NCI-H2171 treated with DMSO at 0.1 percent for 48 hours (cell line): ENCODE measurements around the gene GAL3ST3.
A peak's percentile ranks its signal among the peaks of the same experiment; 100 is the strongest.
"Not testable (repeated sequence)": the region's sequence is repeated elsewhere in the genome, so short reads cannot be mapped to it uniquely, and the experiment has no call there.

Experiments
- DNase-seq: peaks from one replicate; lab custom pipeline; 2025; lab: John Stamatoyannopoulos, UW

Gene GAL3ST3, protein sequence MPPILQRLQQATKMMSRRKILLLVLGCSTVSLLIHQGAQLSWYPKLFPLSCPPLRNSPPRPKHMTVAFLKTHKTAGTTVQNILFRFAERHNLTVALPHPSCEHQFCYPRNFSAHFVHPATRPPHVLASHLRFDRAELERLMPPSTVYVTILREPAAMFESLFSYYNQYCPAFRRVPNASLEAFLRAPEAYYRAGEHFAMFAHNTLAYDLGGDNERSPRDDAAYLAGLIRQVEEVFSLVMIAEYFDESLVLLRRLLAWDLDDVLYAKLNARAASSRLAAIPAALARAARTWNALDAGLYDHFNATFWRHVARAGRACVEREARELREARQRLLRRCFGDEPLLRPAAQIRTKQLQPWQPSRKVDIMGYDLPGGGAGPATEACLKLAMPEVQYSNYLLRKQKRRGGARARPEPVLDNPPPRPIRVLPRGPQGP

DNA sequence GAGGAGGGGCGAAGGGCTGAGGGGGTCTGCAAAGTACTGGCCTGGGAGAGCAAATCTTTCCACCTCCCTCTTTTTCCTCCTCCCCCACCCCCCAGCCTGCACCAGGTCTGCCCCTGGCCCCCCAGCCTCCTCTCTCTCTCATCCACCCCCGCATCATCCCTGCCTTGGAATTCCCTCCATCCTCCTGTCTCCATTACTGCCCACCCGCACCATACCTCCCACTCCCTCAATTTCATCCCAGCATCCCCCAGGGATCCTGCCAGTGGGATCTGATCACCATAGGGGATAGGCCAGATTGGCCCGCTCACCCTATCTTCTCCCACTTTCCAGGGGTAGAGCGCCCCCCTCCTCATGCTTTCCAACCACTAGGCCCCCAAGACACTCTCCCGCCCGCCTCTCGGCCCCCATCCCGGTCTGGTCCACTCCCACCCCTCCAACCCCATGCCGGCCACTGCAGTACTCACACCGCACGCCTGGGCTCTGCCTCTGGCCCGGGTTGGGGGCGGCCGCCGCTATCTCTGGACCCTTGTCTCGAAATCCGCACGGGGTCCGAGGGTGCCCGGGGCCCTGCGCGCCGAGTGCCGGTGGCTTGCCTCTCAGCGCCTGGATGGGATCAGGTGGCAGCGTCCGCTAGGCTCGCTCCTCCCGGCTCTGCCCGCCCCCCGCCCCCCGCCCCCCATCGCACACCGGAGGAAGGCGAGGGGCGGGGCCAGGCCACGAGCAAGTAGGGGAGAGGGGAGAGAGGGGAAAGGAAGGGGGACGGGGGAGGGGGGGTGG, at the start of gene GAL3ST3:
GAL3ST3 (minus strand) TSS at position 615 of the 777 bp plus-strand sequence. CDS start 3,746 bp downstream, outside the sequence.
- DNase-seq: no peak

DNA sequence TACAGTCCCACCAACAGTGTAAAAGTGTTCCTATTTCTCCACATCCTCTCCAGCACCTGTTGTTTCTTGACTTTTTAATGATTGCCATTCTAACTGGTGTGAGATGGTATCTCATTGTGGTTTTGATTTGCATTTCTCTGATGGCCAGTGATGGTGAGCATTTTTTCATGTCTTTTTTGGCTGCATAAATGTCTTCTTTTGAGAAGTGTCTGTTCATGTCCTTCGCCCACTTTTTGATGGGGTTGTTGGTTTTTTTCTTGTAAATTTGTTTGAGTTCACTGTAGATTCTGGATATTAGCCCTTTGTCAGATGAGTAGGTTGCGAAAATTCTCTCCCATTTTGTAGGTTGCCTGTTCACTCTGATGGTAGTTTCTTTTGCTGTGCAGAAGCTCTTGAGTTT, 43.2 kb upstream of the GAL3ST3 start:
- not testable (repeated sequence) for DNase-seq

DNA sequence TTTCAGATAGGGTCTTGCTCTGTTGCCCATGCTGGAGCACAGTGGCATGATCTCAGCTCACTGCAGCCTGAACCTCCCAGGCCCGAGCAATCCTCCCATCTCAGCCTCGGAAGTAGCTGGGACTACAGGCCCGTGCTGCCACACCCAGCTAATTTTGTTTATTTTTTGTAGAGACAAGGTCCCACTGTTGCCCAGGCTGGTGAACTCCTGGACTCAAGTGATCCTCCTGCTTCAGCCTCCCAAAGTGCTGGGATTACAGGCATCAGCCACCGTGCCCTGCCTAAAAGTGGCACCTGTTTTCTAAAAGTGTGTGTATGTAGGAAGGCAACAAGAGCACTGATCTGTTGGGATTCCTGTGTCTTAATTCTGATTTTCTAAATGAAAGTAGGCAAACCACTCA, 41.3 kb upstream of the GAL3ST3 start:
- no peak for DNase-seq

DNA sequence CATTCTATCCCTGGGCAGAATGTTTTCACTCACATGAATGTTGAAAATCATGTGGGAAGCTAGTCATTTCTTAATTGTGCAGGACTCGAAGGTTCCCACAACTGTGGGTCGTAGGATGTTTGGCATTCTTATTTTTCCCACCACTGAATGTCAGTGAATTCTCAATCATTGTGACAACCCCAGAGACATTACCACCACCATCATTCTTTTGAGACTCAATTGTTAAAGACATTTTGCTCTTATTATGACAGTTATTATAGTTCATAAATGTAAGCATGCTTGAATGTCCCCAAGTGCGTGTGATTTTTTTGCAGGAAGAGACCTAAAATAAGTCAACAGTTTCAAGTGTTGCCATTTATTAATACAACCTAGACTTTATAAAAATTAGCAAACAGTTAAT, 40.1 kb upstream of the GAL3ST3 start:
- no peak for DNase-seq

DNA sequence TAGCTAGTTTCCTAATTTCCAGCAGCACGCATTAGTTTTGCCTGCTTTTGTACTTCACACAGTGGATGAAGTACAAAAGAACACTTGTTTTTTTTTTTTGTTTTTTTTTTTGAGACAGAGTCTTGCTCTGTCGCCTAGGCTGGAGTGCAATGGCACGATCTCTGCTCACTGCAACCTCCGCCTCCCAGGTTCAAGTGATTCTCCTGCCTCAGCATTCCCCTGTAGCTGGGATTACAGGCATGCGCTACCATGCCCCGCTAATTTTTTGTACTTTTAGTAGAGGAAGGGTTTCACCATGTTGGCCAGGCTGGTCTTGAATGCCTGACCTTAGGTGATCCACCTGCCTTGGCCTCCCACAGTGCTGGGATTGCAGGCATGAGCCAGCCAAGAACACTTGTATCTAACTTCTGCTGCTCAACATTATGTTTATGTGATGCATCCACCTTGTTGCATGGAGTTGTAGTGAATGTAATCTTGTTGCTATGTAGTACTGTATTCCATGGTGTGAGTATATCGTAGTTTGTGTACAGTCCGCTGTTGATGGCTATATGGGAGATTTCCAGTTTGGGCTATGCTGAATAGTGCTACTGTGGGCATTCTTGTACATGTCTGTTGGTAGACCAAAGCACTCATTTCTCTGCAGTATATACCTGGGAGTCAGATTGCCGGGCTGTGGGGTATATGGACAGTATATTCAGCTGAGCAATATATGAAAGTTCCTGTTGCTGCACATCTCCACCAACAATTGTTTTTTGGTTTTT, 38.4 kb upstream of the GAL3ST3 start:
- DNase-seq: no peak

DNA sequence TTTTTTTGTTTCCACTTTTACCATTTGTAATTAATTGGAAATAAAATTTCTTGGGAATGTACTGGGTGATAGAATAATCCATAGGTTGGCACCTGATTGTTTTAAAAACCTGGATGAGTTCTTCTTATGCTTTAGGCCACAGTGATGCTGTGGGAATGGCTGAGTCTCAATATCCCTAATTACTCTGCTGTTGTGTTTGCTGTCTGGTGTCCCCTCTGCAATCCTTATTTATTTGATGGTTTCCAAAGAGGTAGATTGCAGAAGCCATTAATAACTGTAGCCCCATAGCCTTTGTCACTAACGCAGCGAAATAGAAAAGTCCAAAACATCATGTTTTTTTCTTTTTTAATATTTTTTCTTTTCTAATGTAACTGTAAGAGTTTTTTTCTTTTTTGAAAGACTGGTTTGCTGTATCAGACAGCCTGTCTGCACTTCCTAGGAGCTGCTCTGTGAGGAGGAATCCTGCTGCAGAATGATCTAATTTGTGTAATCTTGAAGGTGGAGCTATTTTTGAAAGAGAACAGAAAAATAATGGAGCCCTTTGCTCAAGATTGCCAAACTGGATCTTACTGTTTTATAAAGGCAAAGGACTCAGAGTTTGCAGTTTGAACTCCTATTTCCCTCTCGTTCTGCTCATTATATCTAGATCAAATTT, 36.0 kb upstream of the GAL3ST3 start:
- DNase-seq: no peak

DNA sequence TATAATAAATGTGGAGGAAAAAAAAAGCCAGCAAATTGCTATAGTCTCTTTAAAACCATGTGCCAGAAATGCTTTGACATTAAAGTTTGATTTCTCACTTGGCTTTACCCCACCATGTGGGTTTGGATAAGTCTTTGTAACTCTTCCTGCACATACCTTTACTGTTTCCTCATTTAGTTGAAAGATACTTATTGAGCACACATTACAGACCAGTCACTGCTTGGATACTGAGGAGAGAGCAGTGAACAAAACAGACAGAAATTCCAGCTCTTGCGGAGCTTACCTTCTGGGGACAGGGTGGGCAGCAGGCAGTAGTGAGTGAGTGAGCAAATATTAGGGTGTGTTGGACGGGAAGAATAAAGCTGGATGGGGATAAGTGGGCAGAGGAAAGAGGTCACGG, 34.8 kb upstream of the GAL3ST3 start:
- no peak for DNase-seq

DNA sequence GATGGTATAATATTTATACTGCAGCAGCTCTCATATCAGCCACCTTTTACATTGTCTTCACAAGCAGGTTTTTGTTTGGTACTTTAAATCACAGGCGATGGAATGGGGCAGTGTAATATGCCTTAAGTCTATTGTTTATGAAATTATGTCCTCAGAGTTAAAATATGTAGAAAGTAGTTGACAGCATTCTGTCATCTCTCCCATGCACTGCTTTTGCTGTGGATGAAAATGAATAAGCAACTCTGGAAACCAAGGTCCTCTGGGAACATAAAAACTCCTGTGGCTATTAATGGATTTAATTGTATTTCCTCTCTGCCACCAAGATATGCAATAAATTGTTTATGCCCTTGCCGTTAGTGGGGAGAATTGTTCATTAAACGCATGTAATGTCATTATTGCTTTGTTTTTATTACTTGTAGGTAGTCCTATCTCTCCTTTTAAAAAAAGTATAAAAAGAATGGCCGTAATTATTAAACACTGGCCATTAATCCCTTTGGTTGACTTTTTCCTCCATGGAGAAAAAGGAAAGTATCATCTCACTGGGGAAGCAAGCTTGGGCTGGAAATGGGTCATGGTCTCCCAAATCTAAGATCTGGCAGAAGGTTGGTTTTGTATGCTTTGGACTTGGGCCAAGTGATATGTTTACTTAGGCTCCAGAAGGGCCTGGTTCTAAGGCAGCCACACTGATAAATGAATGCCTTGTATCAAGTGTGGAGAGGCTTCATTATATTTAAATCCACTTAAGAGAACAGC, 34.2 kb upstream of the GAL3ST3 start:
- DNase-seq: peak; percentile 91

DNA sequence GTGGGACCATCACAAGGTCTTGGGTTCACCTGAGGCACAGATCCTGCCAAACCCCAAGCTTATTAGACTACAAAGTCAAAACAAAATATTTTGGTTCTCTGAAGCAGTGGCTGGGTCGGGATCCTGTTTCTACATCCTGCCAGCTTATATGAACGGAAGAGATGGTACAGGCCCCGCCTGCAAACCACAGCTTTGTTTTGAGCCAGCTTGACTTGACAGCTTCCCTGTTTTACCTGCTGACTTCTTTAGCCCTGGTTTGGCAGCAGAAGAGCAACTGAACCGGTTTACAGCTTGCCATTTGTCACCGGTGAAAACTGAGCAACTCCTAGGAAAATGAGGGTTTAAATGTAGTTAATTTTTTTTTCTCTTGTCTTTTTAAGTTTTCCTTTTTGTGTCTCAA, 32.5 kb upstream of the GAL3ST3 start:
- DNase-seq: peak; percentile 81

DNA sequence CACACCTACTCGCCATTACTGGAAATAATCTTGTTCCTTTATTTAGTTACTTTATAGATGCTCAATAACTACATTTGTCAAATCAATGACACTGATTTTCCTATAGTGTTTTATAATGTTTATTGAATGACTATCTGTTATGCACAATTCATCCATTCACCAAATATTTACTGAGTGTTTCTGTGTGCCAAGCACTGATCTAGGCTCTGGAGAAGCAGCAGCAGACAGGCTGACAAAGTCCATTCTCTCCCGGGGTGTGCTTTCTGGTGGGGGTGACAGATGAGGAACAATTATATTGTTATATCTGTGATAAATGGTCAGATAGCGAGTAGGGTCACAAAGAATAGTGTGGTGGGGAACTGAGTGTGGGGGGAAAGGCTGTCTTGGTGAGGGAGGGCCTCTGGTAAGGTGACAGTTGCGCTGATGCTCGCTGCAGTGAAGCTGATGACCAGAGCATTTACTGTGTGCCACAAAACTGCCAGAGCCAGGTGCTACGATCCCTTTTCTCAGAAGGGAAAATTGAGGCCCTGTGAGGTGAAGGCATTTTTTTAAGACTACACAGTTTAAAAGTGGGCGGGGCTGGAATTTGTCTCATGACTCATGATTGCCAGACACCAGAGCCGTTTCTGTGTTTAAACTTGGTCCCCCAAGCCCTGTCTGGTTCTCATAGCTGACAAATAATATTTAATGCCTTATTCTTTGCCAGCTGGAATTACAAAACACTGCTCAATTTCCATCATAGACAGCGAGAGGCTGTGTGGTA, 31.3 kb upstream of the GAL3ST3 start:
- no peak for DNase-seq

DNA sequence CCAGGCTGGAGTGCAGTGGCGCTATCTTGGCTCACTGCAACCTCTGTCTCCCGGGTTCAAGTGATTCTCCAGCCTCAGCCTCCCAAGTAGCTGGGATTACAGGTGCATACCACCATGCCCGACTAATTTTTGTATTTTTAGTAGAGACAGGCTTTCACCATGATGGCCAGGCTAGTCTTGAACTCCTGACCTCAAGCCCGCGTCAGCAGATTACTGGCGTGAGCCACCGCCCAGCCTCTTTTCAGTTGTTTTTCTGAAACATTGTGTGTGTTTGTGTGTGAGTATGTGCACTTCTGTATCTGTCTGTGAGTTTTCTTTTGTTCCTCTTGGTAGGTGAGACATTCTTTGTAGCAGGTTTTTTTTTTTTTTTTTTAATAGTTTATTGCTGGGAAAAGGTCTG, 30.0 kb upstream of the GAL3ST3 start:
- DNase-seq: not testable (repeated sequence)

DNA sequence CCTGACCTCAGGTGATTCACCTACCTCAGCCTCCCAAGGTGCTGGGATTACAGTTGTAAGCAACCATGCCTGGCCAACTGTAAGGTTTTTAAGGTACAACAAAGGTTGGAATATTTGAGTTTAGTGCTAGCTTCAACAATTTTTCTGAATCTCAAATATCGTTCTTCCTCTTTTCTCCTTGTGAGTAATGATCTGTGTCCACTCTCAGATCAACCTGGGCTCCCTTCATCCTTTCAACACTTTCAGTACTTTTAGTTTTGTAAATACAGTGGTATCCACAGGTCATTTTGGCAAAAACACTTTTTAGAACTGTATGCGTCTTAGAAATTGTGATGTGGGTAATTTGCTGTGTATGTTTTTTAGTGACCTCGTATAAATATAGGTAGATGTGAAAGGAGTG, 29.0 kb upstream of the GAL3ST3 start:
- no peak for DNase-seq

DNA sequence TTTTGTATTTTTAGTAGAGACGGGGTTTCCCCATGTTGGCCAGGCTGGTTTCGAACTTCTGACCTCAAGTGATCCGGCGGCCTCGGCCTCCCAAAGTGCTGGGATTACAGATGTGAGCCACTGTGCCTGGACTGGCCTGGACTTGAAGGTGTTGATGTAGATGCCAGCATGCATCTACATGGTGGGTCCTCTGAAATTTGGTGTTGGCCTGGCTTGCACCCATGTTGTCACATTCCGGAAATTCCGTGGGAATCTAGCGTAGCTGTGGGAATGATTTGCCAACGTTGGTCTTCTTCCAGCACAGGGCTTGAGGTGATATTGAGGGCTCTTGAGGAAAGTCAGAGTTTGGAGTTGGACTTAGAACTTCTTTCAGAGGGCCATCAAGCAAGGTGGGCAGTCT, 27.6 kb upstream of the GAL3ST3 start:
- no peak for DNase-seq

DNA sequence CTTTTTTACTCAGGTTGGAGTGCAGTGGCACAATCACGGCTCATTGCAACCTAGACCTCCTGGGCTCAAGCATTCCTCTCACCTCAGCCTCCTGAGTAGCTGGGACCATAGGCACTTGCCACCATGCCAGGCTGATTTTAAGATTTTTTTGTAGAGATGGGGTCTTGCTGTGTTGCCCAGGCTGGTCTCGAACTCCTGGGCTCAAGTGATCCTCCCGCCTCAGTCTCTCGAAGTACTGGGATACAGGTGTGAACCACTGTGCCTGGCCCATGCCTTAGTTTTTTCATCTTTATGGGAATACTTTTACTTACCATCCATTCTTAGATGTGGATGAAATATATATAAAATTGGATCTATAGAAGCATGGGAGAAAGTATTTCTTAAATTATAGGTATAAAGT, 26.3 kb upstream of the GAL3ST3 start:
- no peak for DNase-seq

DNA sequence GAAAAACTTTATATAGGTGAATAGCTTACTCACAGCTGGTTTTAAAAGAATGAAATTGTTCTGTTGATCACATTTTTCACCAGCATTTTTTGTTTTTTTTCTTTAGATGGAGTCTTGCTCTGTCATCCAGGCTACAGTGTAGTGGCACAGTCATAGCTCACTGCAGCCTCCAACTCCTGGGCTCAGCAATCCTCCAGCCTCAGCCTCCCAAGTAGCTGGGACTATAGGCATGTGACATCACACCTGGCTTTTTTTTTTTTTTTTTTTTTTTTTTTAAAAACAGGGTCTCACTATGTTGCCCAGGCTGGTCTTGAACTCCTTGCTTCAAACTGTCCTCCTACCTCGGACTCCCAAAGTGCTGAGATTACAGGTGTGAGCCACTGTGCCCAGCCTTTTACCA, 24.7 kb upstream of the GAL3ST3 start:
- DNase-seq: no peak

DNA sequence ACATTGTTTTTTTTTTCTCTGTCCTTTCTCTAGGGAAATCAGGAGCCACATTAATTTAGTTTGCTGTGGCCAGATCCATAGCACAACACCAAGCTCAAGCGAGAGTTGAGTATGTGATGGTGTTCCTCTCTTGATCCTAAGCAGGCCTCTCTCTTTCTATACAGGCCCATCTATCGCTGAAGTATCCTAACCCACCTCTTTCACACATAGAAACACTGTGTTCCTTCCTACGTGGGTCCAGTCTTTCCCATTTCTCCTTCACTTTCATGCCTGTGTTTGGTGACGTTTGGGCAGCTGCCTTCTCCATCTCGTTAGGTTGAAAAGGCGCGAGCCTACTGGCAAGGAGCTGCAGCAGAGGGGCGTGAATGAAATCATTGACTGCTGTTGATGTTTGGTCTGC, 23.6 kb upstream of the GAL3ST3 start:
- no peak for DNase-seq

DNA sequence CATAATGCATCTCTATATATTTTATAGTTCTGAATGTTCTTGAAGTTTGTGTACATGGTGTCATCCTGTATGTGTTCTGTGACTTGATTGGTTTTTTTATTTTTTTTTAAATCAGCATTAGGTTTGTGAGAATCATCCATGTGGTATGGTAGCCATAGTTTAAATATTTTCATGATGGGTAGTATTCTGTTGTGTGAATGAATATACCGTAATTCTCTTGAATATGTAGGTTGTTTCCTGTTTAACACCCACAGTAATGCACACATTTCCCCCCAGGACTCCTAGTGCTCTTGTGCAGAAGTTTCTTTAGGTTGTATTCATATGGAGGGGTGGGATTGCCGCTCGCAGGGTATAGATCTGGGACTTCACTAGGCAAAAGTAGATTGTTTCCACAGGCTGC, 23.1 kb upstream of the GAL3ST3 start:
- no peak for DNase-seq

DNA sequence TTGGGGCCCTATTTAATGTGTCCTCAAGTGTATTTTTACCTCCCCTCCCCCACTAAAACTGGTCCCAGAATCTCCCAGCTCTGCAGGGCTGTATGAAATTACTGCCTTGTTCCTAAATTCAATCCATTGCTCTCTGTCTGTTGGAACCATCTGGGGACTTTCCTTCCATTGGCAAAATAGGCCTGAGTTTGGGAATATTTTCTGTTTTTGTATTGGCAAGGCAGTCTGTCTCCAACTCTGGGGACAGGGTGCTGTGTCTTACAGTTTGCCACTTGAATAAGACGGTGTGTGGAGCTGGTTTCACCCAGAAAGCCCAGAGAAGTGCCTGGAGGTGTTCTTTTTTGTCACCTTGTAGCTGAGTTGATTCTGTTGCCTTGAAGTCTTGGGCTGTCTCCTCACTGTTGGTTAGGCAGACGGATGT, 22.4 kb upstream of the GAL3ST3 start:
- DNase-seq: peak; percentile 44

DNA sequence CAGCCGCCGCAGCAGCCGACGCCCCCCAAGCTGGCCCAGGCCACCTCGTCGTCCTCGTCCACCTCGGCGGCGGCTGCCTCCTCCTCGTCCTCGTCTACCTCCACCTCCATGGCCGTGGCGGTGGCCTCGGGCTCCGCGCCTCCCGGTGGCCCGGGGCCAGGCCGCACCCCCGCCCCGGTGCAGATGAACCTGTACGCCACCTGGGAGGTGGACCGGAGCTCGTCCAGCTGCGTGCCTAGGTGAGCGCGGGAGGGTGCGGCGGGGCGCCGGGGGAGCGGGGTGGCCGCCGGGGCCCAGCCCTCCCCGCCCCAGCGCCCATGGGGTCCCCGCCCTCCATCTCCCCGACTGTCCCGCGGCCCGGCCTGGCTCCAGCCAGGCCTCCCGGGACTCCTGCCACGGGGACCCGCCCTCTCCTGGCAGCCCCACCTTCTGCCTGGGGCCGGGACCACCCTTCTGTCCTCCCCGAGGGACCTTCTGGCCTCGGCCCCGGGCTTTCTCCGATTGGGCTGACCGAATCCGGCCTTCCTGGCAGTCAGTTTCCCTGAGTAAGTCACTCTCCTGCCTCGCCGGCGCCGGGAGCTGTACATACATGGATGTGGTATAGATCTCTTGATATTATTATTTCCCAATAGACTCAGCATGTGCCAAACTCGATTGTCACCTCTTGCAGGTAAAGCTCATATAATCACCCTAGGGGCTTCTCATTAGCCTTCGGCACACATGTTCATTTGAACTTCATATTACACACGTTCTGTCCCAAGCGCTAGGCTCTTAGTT, 21.8 kb upstream of the GAL3ST3 start:
- DNase-seq: peak; percentile 51
